Astrocyte (in vitro differentiated cells and primary cell): ENCODE measurements around the gene PRRG1. TPM values are rescaled to one million over a fixed set of nuclear protein-coding genes. Genes with fewer than 3 reads are reported as not detected.

ENCODE experiments used
- DNase-seq: peaks from one replicate; pipeline ENCODE4 v3.0.0-alpha.2; 2010; ENCODE audit warnings: low read depth
- FAIRE-seq: peaks from 2 replicates; lab custom pipeline; 2011; peaks lifted over from hg19 to GRCh38; lab: Jason Lieb, UNC
- H2AFZ ChIP-seq: 2 replicates; pipeline ENCODE4 v1.6.0; 2012; ENCODE audit warnings: low read depth, low read length, inconsistent platforms
- H3K27ac ChIP-seq: 2 replicates; pipeline ENCODE4 v1.5.1; 2011; ENCODE audit warnings: low read depth, low read length, inconsistent platforms
- H3K27me3 ChIP-seq: 2 replicates; pipeline ENCODE4 v1.6.0; 2011; ENCODE audit warnings: low read length, inconsistent platforms; ENCODE audit not compliant: insufficient read depth
- H3K36me3 ChIP-seq: 2 replicates; pipeline ENCODE4 v1.5.1; 2011; ENCODE audit warnings: low read length, inconsistent platforms; ENCODE audit not compliant: insufficient read depth
- H3K4me1 ChIP-seq: 2 replicates; pipeline ENCODE4 v1.5.1; 2011; ENCODE audit warnings: low read length, inconsistent platforms; ENCODE audit not compliant: insufficient read depth
- H3K4me2 ChIP-seq: 2 replicates; pipeline ENCODE4 v1.6.0; 2012; ENCODE audit warnings: low read length, inconsistent platforms
- H3K4me3 ChIP-seq: 2 replicates; pipeline ENCODE4 v1.5.1; 2011; ENCODE audit warnings: low read depth, mild to moderate bottlenecking, low read length, inconsistent platforms; ENCODE audit not compliant: insufficient read depth
- H3K79me2 ChIP-seq: 2 replicates; pipeline ENCODE4 v1.6.0; 2012; ENCODE audit warnings: mild to moderate bottlenecking, low read length, inconsistent platforms; ENCODE audit not compliant: insufficient read depth
- H3K9ac ChIP-seq: 2 replicates; pipeline ENCODE4 v1.6.0; 2012; ENCODE audit warnings: mild to moderate bottlenecking, low read length, inconsistent platforms
- H3K9me3 ChIP-seq: 2 replicates; pipeline ENCODE4 v1.5.1; 2012; ENCODE audit warnings: low read depth, mild to moderate bottlenecking, low read length, inconsistent platforms; ENCODE audit not compliant: insufficient read depth
- H4K20me1 ChIP-seq: 2 replicates; pipeline ENCODE4 v1.6.0; 2012; ENCODE audit warnings: low read length, inconsistent platforms; ENCODE audit not compliant: insufficient read depth
- H3K27ac Mint-ChIP-seq: one replicate; pipeline ENCODE4 v1.8.0; 2021; ENCODE audit warnings: mild to moderate bottlenecking, mixed read lengths; ENCODE audit not compliant: unreplicated experiment
- H3K27me3 Mint-ChIP-seq: one replicate; pipeline ENCODE4 v1.8.0; 2021; ENCODE audit warnings: low read depth, mixed read lengths; ENCODE audit not compliant: unreplicated experiment
- H3K36me3 Mint-ChIP-seq: one replicate; pipeline ENCODE4 v1.8.0; 2021; ENCODE audit warnings: low read depth, mixed read lengths; ENCODE audit not compliant: unreplicated experiment
- H3K4me1 Mint-ChIP-seq: one replicate; pipeline ENCODE4 v1.8.0; 2021; ENCODE audit warnings: low read depth, mixed read lengths; ENCODE audit not compliant: unreplicated experiment
- H3K4me3 Mint-ChIP-seq: one replicate; pipeline ENCODE4 v1.8.0; 2021; ENCODE audit warnings: mild to moderate bottlenecking, moderate library complexity, mixed read lengths; ENCODE audit not compliant: unreplicated experiment
- H3K9me3 Mint-ChIP-seq: one replicate; pipeline ENCODE4 v1.8.0; 2021; ENCODE audit warnings: mild to moderate bottlenecking, mixed read lengths; ENCODE audit not compliant: unreplicated experiment
- EZH2 ChIP-seq: IDR thresholded peaks from 2 replicates; pipeline ENCODE4 v1.6.1; 2012; ENCODE audit warnings: mild to moderate bottlenecking, low read length, inconsistent platforms; ENCODE audit not compliant: insufficient read depth
- total RNA-seq: library from RNA; stranded (reverse); gene quantifications from 2 replicates; pipeline ENCODE4 v1.2.1, GENCODE V29; 2021
- TF ChIP-seq, protein P1 (sequence below): IDR thresholded peaks from 2 replicates; pipeline ENCODE4 v1.5.1; 2011; ENCODE audit warnings: low read depth, mild to moderate bottlenecking, inconsistent platforms, low read length, moderate library complexity; ENCODE audit not compliant: insufficient read depth

The PRRG1 gene
- total RNA-seq, 1 donor from 2014 or later: 33.7 TPM

DNA sequence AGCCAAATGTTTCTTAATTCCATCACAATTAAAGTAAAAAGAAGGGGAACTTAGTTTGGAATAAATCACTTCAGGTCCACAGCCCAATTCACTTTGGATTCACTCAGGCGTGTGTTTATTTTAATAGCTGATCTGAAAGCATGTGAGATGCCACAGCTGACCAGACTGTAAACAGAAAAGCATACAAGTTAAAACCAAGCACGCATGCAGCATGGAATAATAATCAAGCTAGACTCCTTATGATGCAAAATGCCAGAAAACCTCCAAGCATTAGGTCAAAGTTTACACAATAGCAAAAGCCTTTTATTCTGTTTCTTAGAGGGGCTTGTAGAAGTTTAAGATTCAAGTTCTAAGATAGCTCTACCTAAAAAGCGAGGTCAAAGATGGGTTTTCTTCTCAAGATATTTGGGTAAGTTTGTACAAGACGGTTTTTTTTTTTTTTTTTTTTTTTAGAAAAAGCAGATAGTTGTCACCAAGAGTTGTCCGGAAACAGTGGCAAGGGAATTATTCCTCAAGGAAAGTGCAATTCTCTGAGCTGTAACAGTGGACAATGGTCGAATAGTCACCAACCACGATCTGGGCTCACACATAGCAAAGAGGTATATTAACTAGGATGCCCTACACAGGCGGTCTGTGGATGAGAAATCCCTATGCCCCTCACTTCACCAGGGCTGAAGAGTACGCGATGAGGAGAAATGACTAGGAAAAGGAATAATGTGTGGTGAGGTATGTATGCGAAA lies 763 bp upstream of the PRRG1 start:
- H3K36me3 ChIP-seq: no peaks in the 10 kb centered on the region
- H3K79me2 ChIP-seq: peaks cover 28% of the 10 kb centered on the region
- H3K27ac Mint-ChIP-seq: peak overlapping the region; percentile 88
- peak overlapping the region; percentile 73 for H2AFZ ChIP-seq
- H3K9me3 Mint-ChIP-seq: no peaks in the 10 kb centered on the region
- DNase-seq (peak; percentile 43), FAIRE-seq (peak; percentile 95)
- peak overlapping the region; percentile 90 for H3K4me2 ChIP-seq
- H3K27ac ChIP-seq: peak overlapping the region; percentile 61
- peak overlapping the region; percentile 66 for H3K4me3 ChIP-seq
- H3K27me3 ChIP-seq: no peaks in the 10 kb centered on the region
- H3K4me3 Mint-ChIP-seq: peak overlapping the region; percentile 84
- H3K9ac ChIP-seq: peak overlapping the region; percentile 84
- H3K4me1 ChIP-seq: no peaks in the 10 kb centered on the region
- no peaks in the 10 kb centered on the region for H3K36me3 Mint-ChIP-seq
- H3K4me1 Mint-ChIP-seq: peaks cover 8% of the 10 kb centered on the region
- H4K20me1 ChIP-seq: peaks cover 6% of the 10 kb centered on the region
- no peaks in the 10 kb centered on the region for H3K27me3 Mint-ChIP-seq
- no peaks in the 10 kb centered on the region for H3K9me3 ChIP-seq
- TF ChIP-seq EZH2: no peak
- TF ChIP-seq, protein P1, sequence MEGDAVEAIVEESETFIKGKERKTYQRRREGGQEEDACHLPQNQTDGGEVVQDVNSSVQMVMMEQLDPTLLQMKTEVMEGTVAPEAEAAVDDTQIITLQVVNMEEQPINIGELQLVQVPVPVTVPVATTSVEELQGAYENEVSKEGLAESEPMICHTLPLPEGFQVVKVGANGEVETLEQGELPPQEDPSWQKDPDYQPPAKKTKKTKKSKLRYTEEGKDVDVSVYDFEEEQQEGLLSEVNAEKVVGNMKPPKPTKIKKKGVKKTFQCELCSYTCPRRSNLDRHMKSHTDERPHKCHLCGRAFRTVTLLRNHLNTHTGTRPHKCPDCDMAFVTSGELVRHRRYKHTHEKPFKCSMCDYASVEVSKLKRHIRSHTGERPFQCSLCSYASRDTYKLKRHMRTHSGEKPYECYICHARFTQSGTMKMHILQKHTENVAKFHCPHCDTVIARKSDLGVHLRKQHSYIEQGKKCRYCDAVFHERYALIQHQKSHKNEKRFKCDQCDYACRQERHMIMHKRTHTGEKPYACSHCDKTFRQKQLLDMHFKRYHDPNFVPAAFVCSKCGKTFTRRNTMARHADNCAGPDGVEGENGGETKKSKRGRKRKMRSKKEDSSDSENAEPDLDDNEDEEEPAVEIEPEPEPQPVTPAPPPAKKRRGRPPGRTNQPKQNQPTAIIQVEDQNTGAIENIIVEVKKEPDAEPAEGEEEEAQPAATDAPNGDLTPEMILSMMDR: no peak

DNA sequence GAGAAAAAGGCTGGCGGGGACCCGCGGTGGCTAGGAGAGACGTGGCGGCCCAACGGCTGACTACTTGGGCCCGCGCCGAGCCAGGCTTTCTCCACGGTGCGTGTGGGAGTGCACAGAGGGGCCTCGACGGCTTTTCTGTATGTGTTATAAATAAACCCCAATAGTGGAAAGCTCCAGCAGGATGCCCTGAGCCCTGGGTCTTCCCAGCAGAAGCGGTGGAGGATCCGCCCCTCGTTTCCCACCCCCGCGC lies 268 bp upstream of the PRRG1 start:
- Mint-ChIP-seq H3K4me3 (peak overlapping the region; percentile 84), H3K27ac (peak overlapping the region; percentile 88), H3K36me3 (no peaks in the 10 kb centered on the region), H3K27me3 (no peaks in the 10 kb centered on the region), H3K4me1 (peaks cover 8% of the 10 kb centered on the region), H3K9me3 (no peaks in the 10 kb centered on the region)
- no peaks in the 10 kb centered on the region for H3K36me3 ChIP-seq
- H2AFZ ChIP-seq: peak overlapping the region; percentile 73
- H3K27ac ChIP-seq: peak overlapping the region; percentile 61
- H3K4me1 ChIP-seq: no peaks in the 10 kb centered on the region
- peaks cover 6% of the 10 kb centered on the region for H4K20me1 ChIP-seq
- TF ChIP-seq, protein P1: no peak
- no peak for TF ChIP-seq EZH2
- no peaks in the 10 kb centered on the region for H3K27me3 ChIP-seq
- H3K9ac ChIP-seq: peak overlapping the region; percentile 84
- H3K79me2 ChIP-seq: peaks cover 33% of the 10 kb centered on the region
- H3K4me3 ChIP-seq: peak overlapping the region; percentile 66
- no peak for FAIRE-seq
- no peak for DNase-seq
- H3K9me3 ChIP-seq: no peaks in the 10 kb centered on the region
- peak overlapping the region; percentile 90 for H3K4me2 ChIP-seq

- H3K9ac ChIP-seq: peak overlapping the region; percentile 91
- Mint-ChIP-seq H3K4me1 (peaks cover 13% of the 10 kb centered on the region), H3K36me3 (no peaks in the 10 kb centered on the region), H3K27me3 (no peaks in the 10 kb centered on the region), H3K4me3 (peak overlapping the region; percentile 99), H3K9me3 (no peaks in the 10 kb centered on the region), H3K27ac (peak overlapping the region; percentile 96)
- peaks cover 6% of the 10 kb centered on the region for H4K20me1 ChIP-seq
- no peaks in the 10 kb centered on the region for H3K36me3 ChIP-seq
- DNase-seq (peak; percentile 14), FAIRE-seq (peak; percentile 65)
- no peaks in the 10 kb centered on the region for H3K9me3 ChIP-seq
- no peak for TF ChIP-seq EZH2
- TF ChIP-seq, protein P1: no peak
- peak overlapping the region; percentile 87 for H3K4me3 ChIP-seq
- peak overlapping the region; percentile 45 for H3K27ac ChIP-seq
- H2AFZ ChIP-seq: peak overlapping the region; percentile 81
- no peaks in the 10 kb centered on the region for H3K4me1 ChIP-seq
- no peaks in the 10 kb centered on the region for H3K27me3 ChIP-seq
- H3K4me2 ChIP-seq: peak overlapping the region; percentile 86
- peaks cover 36% of the 10 kb centered on the region for H3K79me2 ChIP-seq
Observed at GRCh38 chrX:37350034-37350365, 836 bp downstream of the PRRG1 start.
